T-helper 1 cell treated with Interleukin-12 subunit alpha and Interleukin-12 subunit beta and Interleukin-4 antibody, amounts not matched to agents 30 μg/mL and 1 μg/mL, for 36 hours (primary cell): ENCODE results near the gene SDK1.

Experiments
- H3K27ac Mint-ChIP-seq: one replicate; pipeline ENCODE4 v1.8.0; 2021; ENCODE audit warnings: mild to moderate bottlenecking, mixed read lengths
- H3K27me3 Mint-ChIP-seq: one replicate; pipeline ENCODE4 v1.8.0; 2021; ENCODE audit warnings: low read depth, mixed read lengths
- H3K36me3 Mint-ChIP-seq: one replicate; pipeline ENCODE4 v1.8.0; 2021; ENCODE audit warnings: low read depth, mixed read lengths
- H3K4me1 Mint-ChIP-seq: one replicate; pipeline ENCODE4 v1.8.0; 2021; ENCODE audit warnings: low read depth, mixed read lengths
- H3K4me3 Mint-ChIP-seq: one replicate; pipeline ENCODE4 v1.8.0; 2021; ENCODE audit warnings: mild to moderate bottlenecking, moderate library complexity, mixed read lengths
- H3K9me3 Mint-ChIP-seq: one replicate; pipeline ENCODE4 v1.8.0; 2021; ENCODE audit warnings: mixed read lengths

The SDK1 gene

DNA sequence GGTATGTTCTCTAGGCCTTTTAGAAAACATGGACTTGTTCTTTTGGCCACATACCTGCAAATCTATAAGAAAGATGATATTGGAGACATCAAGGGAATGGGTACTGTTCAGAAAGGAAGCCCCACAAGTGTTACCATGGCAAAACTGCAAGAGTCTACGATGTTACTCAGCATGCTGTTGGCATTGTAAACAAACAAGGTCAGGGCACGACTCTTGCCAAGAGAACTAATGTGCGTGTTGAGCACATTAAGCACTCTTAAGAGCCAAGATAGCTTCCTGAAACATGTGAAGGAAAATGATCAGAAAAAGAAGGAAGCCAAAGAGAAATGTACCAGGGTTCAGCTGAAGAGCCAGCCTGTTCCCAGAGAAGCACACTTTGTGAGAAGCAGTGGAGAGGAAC, 37.1 kb downstream of the SDK1 start:
- Mint-ChIP-seq H3K27me3 (peaks cover 13% of the 10 kb centered on the region), H3K36me3 (no peaks in the 10 kb centered on the region), H3K4me3 (no peak overlapping the region)

DNA sequence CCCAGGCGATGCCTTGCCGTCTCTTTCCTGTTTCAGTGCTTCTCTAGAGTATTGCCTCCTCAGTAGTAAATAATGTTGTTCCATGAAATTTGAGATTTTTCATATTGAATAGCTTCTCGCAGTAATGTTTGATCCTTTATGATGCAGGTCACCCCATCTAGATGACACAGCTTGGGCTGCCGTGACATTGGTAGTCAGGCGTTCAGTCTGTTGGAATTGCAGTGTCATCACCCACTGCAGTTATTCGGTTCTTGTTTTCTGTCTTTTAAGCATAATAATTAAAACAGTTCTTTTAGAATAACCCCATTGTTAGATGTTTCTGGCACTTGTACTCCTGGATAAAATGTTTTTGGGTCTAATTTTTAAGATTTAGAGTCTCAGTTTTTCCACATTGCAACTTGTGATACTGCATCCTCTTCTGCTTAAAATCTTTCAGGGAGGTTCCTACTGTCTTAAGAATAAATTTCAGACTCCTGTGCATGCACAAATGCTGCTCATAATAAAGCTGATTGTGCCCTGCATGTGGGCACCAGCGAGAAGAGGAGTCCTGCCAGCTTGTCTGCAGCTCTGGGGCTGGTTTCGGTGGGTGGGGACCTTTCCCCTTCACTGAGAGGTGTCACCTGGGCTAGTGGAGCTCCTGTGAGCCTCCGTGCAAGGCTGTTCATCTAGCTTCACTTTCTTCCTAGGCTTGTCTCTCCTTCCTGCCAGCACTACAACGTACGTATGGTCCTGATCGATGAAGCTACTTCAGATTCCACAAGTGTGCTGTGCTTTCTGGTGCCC, 44.8 kb downstream of the SDK1 start:
- H3K4me3 Mint-ChIP-seq = no peak overlapping the region
- H3K27ac Mint-ChIP-seq = no peak overlapping the region
- no peaks in the 10 kb centered on the region for H3K36me3 Mint-ChIP-seq
- H3K4me1 Mint-ChIP-seq = no peaks in the 10 kb centered on the region
- H3K27me3 Mint-ChIP-seq = peaks cover 3% of the 10 kb centered on the region
- H3K9me3 Mint-ChIP-seq = no peaks in the 10 kb centered on the region

More for the DNA sequence above, 37.1 kb downstream of the SDK1 start:
- no peaks in the 10 kb centered on the region for H3K9me3 Mint-ChIP-seq
- H3K27ac Mint-ChIP-seq = no peak overlapping the region
- no peaks in the 10 kb centered on the region for H3K4me1 Mint-ChIP-seq

DNA sequence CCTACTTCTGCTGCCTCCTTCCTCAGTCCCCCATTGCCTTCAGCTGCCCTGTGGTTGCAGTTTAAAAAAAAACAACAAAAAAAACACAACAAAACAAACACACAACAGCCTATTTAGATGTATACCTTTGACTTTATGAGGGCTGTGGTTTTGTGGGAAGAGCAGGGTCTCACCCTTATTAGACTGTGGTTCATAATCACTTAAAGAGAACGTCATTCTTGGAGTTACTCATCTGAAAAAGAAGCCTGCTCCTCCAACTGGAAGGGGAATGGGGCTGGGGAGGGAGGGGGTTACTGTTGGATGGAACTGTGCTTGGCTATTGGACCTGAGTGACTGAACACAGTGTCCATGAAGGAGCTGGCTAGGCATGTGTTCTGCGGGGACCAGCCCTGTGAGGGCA, 48.1 kb downstream of the SDK1 start:
- no peak overlapping the region for H3K4me3 Mint-ChIP-seq
- no peaks in the 10 kb centered on the region for H3K4me1 Mint-ChIP-seq
- H3K36me3 Mint-ChIP-seq = no peaks in the 10 kb centered on the region
- no peaks in the 10 kb centered on the region for H3K9me3 Mint-ChIP-seq
- H3K27me3 Mint-ChIP-seq = peaks cover 8% of the 10 kb centered on the region
- H3K27ac Mint-ChIP-seq = no peak overlapping the region

DNA sequence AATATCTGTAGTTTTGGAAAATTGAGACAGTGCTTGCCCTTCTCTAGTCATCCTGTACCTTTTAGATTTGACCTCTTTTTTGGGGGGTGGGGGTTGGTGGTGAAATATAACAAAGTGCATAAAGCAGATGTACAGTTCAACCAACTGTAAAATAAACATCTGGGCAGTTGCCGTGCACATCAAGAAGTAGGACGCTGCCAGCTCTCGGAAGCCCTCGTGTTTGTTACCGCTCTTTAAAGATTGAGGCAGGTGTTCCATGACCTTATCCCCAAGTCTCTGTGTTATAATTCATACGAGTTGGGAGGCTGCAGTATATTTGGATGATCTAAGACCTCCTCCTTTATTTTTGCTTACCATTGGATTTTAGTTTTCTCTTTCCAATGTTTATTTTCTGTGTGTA, 55.1 kb downstream of the SDK1 start:
- Mint-ChIP-seq H3K4me1 (no peaks in the 10 kb centered on the region), H3K4me3 (no peak overlapping the region), H3K27ac (no peak overlapping the region), H3K36me3 (no peaks in the 10 kb centered on the region), H3K27me3 (peaks cover 10% of the 10 kb centered on the region), H3K9me3 (no peaks in the 10 kb centered on the region)

DNA sequence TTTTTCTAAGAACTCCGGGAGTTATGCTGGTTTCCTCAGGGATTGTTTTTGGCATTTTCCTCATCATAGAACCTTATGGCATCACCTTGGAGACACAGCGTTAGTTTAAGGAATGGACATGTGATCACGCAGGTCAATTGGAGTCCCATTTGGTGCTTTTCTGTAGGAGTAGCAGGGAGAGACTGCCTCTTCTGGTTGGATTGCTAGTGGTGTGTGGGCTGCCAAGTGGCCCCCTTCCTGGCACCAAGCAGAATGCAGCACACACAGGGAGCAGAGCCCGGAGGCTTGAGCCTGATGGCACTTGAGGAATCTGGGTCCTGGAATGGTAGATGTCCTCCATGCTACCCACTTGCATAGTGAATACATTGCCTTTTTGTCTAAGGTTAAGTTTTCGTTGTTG, 57.9 kb downstream of the SDK1 start:
- Mint-ChIP-seq H3K27ac (no peak overlapping the region), H3K4me3 (no peak overlapping the region), H3K36me3 (no peaks in the 10 kb centered on the region), H3K9me3 (no peaks in the 10 kb centered on the region), H3K27me3 (peaks cover 2% of the 10 kb centered on the region), H3K4me1 (no peaks in the 10 kb centered on the region)

DNA sequence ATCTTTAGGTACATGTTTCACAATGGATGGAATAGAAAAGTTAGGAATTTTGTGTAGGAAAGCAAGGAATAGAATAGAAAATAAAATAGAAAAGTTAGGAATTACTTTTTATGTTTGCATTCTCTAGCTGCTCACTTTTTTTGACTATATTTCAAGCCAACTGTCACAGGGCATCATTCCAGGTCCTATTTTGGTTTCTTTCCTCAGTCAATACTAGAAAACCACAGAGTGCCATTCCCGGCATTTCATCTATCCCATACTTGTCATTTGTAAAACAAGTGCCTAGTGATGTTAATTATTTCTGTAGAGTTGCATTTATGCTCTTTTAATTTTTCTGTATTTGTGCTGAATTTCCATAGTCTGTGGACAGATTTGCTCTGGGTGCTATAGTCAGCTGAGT, 66.2 kb downstream of the SDK1 start:
- Mint-ChIP-seq H3K27me3 (no peaks in the 10 kb centered on the region), H3K4me3 (no peak overlapping the region), H3K36me3 (no peaks in the 10 kb centered on the region), H3K9me3 (no peaks in the 10 kb centered on the region), H3K4me1 (peaks cover 8% of the 10 kb centered on the region), H3K27ac (no peak overlapping the region)

DNA sequence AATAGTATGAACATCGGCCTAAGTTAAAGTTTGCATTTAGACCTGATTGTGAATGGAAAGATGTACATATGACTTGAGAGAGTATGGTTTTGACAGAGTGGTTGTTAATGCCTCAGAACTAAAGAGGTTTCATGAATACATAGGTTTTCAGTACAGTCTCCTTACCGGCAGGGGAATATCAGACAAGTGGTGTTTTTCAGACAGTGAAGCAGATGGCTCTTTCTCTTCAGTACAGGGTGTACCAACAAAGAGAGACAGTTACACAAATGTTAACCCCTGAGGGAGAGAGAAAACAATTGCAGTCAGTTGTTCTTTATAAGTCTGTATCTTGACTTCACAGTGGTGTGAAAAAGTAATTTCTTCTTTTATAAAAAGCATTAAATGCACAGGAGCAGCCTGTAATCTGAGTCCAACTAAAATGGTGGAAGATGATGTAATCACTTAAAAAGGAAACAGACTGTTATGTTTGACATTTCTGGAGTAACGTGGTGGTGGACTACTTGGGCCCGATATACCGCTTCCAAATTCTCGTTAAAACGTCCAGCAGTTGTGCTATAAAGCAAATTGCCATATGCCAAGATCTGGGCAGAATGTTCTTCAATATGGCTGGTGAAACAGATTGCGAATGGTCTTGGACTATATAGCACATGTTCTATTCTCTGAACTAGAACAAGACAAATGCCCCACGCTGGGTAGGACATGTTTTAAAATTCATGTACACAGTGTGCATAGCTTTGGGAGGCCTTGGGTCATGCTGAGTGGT, 69.2 kb downstream of the SDK1 start:
- H3K9me3 Mint-ChIP-seq = no peaks in the 10 kb centered on the region
- H3K27ac Mint-ChIP-seq = no peak overlapping the region
- H3K27me3 Mint-ChIP-seq = no peaks in the 10 kb centered on the region
- H3K4me1 Mint-ChIP-seq = peaks cover 8% of the 10 kb centered on the region
- H3K36me3 Mint-ChIP-seq = no peaks in the 10 kb centered on the region
- no peak overlapping the region for H3K4me3 Mint-ChIP-seq

DNA sequence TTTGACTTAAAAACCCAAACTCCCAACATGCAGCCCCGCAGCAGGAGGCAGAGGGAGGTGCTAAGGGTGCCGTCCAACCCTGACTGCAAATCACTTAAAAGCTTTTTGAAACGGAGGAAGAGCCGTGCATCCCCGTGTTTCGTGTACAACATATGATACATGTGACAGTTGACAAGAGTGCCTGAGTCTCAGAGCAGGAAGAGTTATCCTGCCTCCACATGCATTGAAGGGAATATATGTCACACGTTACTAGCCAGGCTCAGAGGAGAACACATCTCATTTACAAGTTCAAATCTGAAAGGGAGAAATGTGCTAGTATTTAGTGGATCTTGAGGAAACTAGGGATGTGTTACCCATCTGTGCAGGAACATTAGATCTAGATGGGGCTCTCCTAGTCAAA, 69.9 kb downstream of the SDK1 start:
- no peaks in the 10 kb centered on the region for H3K36me3 Mint-ChIP-seq

DNA sequence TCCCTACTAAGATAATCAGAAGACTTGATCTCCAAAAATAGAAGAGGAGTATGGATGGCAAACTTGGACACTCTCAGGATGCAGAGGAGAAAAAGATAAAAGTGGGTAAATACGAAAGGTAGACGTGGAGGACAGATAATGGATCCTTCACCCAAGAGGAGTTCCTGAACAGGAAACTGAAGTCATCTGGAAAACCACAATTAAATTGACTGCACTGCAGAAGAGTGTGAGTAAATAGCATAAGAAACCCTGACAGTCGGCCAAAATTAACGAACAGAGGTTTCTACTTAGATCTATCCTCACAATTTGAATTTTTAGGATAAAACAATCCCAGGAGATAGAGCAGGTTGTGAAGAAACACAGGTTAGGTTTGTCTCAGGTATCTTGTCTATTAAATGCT, 70.5 kb downstream of the SDK1 start:
- Mint-ChIP-seq H3K9me3 (no peaks in the 10 kb centered on the region), H3K4me1 (peaks cover 8% of the 10 kb centered on the region), H3K27me3 (no peaks in the 10 kb centered on the region), H3K27ac (no peak overlapping the region), H3K4me3 (no peak overlapping the region), H3K36me3 (no peaks in the 10 kb centered on the region)

More for the DNA sequence above, 69.9 kb downstream of the SDK1 start:
- Mint-ChIP-seq H3K27me3 (no peaks in the 10 kb centered on the region), H3K4me3 (no peak overlapping the region), H3K27ac (no peak overlapping the region), H3K4me1 (peaks cover 8% of the 10 kb centered on the region), H3K9me3 (no peaks in the 10 kb centered on the region)

DNA sequence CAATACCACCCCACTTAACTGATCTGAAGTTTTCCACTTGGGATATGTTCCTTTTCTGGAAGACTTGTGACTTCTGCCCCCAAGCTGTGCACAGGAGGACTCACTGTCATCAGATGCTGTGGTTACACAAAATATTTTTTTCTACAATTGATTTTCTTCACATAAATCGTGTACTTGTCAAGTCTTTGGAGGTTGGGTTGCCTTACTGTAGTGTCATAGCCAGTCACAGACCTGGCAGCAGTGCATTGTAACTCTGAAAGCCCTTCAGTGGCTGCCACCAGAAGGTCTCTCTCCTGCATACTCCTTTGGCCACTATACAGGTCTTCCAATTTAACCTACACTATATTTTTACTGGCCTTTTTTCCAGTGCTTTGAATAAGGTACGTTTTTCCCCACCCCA, 73.2 kb downstream of the SDK1 start:
- no peak overlapping the region for H3K4me3 Mint-ChIP-seq
- H3K9me3 Mint-ChIP-seq = no peaks in the 10 kb centered on the region
- H3K4me1 Mint-ChIP-seq = peaks cover 8% of the 10 kb centered on the region
- H3K27me3 Mint-ChIP-seq = no peaks in the 10 kb centered on the region
- no peaks in the 10 kb centered on the region for H3K36me3 Mint-ChIP-seq
- no peak overlapping the region for H3K27ac Mint-ChIP-seq

DNA sequence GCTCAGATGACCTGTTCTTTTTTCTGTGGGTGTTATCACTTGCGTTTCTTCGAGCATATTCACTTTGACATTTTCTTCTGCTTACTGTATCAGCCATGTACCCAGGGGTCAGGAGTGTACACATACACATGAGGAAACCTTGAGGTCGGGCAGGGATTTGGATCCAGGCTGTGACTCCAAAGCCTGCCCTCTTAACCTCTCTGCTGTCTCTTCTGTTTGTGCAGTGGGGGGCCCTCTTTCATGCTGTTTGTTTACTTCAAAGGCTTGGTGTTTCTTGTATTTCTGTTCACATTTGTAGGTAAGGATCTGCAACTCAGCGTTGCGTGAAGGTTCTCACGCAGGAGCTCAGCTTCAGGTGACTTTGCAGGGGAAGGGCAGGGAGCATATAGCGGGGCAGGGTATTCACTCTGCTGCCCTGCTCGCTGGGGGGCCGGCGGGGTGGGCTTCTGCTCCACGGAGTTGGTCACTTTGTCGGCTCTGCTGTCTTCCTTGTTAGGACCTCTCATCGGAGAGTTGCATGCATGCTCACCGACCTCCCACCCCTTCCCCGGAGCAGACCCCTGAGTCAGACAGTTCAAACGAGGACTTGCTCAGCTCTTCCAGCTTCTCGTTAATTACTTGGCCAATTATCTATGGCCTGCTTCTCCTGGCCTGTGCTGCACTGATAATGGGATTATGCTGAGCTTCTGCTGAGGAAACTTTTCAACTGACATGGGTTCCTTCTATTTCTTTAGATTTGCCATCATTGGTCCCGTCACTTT, 77.5 kb downstream of the SDK1 start:
- no peaks in the 10 kb centered on the region for H3K9me3 Mint-ChIP-seq
- H3K27me3 Mint-ChIP-seq = peaks cover 3% of the 10 kb centered on the region
- H3K4me1 Mint-ChIP-seq = no peaks in the 10 kb centered on the region
- H3K36me3 Mint-ChIP-seq = no peaks in the 10 kb centered on the region
- no peak overlapping the region for H3K4me3 Mint-ChIP-seq
- H3K27ac Mint-ChIP-seq = no peak overlapping the region

DNA sequence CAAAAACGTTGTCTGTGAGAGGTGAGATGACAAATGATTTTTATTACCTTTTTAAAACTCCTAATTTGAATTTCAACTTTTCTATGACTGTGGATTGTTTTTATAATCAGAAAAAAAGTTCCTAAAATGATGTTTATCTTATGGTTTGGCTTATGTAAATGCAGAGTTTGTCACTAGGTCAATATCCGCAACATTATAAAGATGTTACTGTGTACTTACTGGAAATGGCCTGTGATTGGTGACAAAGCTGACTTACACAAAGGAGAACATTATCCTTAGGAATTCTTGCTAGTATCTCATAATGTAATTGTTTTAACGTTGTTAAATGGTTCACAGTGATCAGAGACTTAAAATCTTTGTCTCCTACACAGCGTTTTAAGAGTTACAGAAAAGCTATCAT, 79.0 kb downstream of the SDK1 start:
- H3K27me3 Mint-ChIP-seq = peaks cover 3% of the 10 kb centered on the region
- H3K9me3 Mint-ChIP-seq = no peaks in the 10 kb centered on the region
- no peaks in the 10 kb centered on the region for H3K4me1 Mint-ChIP-seq
- H3K27ac Mint-ChIP-seq = no peak overlapping the region
- H3K36me3 Mint-ChIP-seq = no peaks in the 10 kb centered on the region
- no peak overlapping the region for H3K4me3 Mint-ChIP-seq

DNA sequence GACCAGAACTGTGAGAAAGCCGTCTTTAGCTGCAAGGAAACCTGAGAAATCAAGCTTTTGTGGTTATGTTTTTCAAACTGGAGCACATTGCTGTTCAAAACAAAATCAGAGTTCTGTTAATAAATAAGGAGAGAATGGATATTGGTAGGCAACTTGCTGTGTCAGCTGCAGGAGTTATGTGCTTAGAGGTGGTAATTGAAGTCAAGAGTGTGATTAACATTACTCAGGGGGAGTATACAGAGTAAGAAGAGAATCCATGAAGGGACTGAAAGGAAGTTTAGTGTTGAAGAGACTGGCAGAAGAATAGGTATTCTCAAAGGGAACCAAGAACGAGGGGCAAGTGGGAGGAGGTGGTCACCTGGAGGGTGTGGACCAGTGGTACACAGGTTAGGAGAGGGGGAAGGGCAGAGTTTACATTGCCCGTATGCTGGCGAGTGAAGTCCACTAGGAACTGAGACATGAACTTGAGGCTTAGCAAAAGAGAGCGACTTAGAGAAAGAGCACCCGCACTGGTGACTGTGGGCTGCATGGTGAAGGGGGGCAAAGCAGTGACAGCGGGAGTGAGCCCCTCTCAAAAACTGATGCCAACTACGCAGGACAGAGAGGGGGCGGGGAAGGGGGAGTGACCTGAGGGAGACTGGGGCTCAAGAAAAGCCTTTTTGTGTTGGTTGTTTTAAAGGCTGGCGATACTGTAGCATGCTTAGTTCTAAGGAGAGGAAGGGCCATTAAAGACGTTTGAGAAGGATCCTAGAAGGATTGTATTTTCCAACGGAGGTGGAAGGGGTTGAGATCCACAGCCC, 80.0 kb downstream of the SDK1 start:
- no peak overlapping the region for H3K27ac Mint-ChIP-seq
- no peaks in the 10 kb centered on the region for H3K4me1 Mint-ChIP-seq
- no peaks in the 10 kb centered on the region for H3K9me3 Mint-ChIP-seq
- no peak overlapping the region for H3K4me3 Mint-ChIP-seq
- peaks cover 3% of the 10 kb centered on the region for H3K27me3 Mint-ChIP-seq
- H3K36me3 Mint-ChIP-seq = no peaks in the 10 kb centered on the region
